GM21528 (cell line): ENCODE data around the gene B3GNT3.

Experiments
- ATAC-seq: cut with Tn5 transposase; IDR thresholded peaks from one replicate; pipeline ENCODE4 v1.9.1; 2021; ENCODE audit warnings: mild to moderate bottlenecking, moderate library complexity; ENCODE audit not compliant: unreplicated experiment, low FRiP score

The B3GNT3 gene, protein sequence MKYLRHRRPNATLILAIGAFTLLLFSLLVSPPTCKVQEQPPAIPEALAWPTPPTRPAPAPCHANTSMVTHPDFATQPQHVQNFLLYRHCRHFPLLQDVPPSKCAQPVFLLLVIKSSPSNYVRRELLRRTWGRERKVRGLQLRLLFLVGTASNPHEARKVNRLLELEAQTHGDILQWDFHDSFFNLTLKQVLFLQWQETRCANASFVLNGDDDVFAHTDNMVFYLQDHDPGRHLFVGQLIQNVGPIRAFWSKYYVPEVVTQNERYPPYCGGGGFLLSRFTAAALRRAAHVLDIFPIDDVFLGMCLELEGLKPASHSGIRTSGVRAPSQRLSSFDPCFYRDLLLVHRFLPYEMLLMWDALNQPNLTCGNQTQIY

DNA sequence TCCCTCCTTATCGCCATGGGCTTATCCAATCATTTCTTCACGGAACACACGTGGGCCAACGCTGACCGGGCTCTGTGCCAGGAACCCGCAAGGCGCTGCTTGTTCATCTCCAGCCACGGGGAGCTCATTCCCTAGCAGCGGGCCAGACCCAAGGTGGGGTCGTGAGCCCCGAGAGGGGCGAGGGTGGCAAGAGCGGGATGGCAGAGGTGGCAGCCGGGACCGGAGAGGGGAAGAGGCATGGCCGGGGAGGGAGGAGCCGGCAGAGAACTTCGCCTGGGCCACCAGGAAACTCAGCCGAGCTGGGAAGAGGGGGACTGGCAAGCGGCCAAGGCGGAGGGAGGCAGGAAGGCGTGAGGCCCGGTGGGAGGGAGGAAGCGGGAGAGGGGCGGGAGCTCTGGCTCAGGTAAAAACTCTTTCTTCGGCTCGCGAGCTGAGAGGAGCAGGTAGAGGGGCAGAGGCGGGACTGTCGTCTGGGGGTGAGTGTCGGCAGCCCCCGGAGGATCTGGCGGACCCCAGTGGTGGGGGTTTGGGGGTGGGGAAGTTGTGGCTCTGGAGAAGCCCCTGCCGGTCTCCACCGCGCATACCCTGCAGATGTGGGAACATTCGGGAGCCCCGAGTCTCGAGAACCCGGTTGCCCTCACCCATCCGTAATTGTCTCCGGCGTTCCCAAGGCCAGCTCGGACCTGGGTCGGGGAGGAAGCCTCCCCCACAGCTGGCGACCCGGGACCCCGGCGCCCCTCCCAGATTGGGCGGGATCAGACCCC lies at the start of gene B3GNT3:
B3GNT3 (plus strand) TSS at position 408 of the 764 bp plus-strand sequence. CDS start 12,670 bp downstream, outside the sequence.
- no peak for ATAC-seq

DNA sequence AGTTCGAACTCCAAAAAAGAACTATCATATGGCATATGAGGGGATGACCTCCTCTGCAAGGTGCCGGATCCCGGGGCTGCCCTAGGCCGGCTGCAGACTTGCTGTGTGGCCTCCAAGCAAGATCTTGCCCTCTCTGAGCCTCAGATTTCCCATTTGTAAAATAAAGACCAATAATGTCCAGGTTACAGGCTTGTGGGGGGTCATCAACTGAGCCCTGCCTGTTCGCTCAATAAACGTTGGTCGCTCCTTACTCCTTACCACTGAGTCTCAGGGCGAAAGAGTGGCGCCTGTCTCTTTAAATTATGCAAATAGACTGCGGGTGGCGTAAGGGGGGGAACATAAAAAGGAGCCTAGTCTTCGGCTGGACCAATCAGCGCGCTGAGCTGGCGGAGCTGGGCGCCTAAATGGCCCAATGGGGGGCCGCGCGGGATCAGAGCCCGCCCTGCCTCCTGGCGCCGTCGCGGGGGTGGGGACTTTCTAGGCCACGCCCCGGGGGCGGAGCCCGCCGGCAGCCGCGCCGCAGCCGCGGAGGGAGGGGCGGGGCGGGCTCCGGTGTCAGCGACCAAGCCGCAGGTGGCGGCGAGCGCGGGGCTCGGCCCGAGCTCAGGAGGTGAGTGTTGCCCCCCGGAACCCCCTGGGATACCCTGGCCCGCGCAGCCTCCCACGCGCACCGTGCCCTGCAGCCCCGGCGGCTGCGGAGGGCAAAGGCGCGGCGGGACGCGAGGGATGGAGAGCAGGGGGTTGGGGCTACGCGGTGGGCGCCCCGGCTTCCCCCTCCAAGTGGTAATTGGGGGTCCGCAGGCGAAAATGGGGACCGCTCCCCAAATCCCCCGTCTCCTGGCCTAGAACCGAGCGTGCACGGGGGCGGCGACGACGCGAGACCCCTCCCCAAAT lies 47.5 kb upstream of the B3GNT3 start:
- ATAC-seq, result peak; percentile 60

DNA sequence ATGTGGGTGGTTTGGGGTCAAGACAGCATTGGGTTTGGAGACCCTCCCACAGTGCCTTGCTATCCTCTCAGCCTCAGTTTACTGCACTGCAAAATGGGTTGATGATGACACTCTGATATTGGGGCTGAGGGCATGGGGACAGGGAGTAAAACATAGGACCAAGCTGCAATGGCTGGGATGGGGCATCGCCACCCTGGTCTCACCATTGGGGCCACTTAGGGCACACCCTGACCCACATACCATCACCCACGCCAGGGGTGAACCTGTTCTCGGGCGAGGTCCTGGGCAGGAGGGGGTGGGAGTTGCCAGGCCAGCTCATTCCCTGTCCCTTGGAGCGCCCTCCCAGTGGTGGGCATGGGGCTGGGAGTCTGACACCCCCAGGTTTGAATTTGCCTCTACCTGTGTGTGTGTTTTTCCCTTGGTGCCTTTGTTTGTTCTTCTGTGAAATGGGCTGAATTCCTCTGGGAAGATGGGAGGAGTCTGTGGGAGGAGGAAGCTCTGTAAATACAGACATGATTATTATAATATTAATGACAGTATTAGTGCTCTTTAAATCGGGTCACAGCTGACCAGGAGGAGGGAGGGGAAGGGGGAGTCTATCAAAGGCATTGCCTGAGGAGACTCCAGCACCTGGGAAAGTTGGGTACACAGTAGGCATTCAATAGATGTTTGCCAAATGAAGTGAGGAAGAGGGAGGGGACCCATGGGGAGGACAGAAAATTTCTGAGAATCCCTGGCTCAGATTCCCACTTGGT lies 45.9 kb upstream of the B3GNT3 start:
- no peak for ATAC-seq

DNA sequence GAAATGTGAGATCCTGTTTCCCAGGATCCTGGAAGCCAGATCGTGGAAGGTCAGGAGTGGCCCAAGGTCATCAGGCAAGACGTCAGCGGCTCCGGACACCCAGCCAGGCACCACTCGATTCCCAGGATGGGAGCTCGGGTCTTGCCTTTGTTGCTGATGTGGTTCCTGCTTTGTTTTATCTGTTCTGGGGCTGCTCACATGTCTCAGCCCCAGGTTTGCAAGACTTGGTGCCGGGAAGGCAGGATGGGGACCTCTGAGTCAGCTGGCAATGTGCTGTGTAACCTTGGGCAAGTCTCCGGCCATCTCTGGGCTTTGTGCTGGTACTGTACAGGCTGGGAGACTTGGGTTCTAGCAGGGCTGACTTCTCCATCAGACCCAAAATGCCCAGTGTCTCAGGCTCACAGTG lies 45.0 kb upstream of the B3GNT3 start:
- no peak for ATAC-seq

DNA sequence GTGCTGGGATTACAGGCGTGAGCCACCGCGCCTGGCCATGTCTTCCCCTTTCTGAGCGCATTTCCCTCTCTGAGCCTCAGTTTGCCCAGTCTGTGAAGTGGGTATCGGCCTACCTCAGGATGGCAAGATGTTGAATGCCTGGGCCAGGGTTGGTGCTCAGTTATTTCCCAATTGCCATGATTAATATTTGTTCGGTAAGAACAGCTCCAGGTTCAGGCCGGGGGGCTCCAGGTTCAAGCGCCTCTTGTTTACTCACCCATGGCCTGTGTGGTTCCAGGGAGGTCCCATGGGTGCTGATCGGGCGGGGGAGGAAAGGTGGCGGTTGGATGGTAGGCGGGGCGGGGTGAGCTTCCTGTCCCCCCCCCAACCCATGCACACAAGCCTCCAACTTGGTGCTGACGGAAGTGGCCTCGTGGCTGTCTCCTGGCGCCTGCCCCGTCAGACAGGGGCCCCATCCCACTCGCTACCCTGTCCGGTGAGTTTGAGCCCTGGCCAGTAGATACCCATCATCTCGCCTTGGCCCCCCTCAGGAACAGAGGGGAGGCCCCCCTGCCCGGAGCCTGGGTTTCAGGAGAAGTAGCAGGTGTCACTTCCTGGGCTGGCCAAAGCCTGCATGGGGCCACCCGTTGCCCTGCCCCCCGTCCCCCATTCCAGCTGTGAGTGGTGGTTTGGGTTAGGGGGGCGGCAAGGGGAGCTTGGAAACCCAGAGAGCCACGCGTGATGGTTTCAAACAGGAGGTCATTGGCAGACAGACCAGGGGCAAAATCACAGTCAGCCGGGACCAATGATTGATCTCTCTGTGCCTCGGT lies 43.6 kb upstream of the B3GNT3 start, which contains the start of gene FCHO1:
FCHO1 (plus strand) TSS at position 375 of the 809 bp plus-strand sequence. CDS start 3,688 bp downstream, outside the sequence.
- ATAC-seq, result peak; percentile 27

DNA sequence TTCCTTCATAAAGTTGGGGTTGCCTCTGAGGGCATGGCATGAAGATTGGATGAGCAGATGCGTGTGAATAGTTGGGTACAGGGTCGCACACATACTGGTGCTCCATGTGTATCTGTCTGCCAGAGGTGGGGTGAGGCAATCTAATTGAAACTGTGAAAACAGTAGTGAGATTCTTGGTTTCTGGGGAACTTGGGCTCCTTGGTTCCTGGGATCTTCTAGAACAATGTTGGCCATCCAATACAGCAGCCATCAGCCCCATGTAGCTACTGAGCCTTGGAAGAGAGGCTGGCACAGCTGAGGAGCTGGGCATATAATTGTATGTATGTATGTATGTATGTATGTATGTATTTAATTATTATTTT lies 43.0 kb upstream of the B3GNT3 start:
- no peak for ATAC-seq

DNA sequence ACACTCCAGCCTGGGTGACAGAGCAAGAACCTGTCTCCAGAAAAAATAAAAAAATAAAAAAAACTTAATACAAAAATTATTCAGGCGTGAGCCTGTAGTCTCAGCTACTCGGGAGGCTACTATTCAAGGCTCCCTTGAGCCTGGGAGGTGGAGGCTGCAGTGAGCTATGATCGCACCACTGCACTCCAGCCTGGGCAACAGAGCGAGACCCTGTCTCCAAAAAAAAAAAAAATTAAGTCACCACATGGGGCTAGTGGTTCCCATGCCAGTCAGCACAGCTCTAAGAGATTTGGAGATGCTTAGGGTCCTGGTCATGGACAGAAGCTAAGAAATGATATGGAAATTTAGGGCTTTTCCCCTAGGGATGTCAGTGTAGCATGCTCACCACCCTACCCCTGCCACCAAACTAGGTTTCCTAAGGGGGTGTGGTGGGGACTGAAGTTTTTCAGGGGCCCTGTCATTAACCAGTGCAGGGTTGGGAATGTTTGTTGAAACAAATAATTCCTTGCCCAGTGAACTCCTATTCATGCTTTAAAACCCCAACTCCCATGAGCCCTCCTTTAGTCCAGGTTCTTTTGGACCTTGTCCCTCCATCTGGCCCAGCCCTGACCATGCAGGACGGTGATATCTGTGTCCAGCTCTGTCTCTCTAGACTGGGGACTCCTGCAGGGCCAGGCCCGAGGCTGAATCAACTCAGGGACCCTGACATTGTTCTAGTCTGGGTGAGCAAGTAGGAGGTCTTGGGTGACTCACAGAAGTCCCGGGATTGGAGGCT lies 41.9 kb upstream of the B3GNT3 start:
- ATAC-seq, result no peak

DNA sequence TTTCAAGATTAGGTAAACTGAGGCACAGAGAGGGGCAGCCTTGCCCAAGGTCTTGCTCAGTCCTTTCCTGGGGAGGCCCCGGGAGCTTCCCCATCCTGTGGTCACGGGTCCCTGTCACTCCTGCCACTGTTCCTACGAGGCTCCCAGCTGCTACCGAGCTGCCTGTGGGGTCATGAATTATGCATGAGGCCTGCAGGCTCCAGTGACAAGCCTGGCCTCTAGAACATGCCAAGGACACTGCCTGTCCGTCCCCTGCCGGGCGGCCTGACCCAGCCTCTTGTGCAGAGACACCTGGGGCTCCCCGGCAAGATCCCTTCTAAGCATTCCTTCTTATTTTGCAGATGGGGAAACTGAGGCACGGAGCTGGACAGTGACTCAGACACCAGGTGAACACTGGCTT lies 41.0 kb upstream of the B3GNT3 start:
- ATAC-seq, result no peak

DNA sequence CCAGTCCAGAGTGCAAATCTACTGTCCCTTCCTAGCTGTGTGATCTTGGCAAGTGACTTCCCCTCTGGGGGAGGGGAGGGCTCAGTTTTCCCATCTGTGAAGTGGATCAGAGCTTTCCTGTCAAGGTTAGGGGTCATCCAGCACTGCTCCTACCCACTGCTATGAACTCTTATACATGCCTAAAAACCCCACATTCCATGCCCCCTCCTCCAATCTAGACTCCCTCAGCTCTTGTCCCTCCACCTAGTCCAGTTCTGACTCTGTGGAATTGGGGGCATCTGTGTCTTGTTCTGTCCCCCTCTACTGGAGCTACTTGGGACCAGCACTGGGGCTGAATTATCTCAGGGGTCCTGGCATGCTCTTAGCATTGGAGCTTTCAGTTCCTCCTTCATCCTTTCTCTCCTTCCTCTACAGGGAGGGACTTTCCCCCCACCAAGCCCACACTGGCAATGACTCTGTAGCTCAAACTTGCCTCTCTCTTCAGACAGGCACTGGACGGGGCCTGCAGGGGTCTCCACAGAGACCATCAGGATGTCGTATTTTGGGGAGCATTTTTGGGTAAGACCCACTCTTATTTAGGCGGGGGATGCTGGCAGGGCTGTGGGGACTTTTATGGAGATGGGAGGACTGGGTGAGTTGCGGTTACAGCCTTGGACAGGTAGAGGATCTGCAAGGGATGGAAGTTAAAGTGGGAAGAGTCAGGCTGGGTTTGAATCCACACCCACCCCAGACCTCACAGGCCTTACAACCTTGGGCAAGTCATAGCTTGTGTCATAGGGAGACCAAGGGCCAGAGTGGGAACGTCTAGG lies 40.1 kb upstream of the B3GNT3 start:
- peak; percentile 39 for ATAC-seq

DNA sequence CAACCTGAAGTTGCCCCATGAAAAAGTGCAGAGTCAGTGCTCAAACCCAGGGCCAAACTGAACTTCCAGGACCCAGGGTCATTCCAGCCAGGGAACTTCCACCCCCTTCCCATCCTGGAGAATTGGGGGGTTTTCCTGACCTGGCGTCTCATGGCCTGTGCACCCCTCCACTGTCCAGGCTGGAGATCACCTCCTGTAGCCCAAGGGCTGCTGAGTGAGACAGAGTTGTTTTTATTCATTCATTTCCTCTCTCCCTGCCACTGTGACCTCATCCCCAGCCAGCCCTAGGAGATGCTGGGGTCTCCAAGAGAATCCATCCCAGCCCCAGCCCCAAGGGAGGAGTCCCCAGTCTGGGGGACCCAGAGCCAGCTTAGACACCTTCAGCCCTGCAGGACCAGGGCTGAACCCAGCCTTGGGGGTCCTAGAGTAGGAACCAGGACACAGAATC lies 39.5 kb upstream of the B3GNT3 start:
- ATAC-seq, result no peak

DNA sequence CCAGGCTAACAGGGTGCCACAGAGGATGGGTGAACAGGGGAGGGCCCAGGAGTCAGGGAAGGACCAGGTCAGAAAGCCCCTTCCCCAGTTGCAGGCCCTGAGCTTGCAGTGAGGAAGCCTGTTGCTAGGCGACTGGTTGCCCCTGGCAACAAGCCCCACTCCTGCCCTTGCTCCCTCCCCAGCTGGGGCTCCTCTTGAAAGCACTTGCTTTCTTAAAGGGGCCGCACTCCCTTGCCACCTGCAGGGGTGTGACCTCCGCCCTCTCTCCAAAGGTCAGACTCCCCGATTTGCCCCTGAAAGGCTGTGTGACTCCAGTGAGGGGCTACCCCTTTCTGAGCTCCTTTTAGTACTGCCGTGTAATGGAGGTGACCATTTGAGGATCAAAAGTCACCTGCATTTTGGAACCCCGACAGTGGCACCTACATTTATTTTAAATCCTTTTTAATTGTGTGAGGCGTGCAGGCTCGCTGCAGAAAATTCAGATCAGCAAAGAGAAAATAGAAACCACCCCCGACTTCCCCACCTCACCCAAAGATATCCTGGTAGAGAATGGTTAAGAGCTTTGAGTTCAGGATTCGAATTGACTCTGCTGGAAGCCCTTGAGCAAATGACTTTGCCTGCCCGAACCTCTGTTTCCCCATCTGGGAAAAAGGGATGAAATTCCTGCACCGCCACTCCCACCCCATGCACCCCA lies 38.8 kb upstream of the B3GNT3 start:
- ATAC-seq, result no peak

DNA sequence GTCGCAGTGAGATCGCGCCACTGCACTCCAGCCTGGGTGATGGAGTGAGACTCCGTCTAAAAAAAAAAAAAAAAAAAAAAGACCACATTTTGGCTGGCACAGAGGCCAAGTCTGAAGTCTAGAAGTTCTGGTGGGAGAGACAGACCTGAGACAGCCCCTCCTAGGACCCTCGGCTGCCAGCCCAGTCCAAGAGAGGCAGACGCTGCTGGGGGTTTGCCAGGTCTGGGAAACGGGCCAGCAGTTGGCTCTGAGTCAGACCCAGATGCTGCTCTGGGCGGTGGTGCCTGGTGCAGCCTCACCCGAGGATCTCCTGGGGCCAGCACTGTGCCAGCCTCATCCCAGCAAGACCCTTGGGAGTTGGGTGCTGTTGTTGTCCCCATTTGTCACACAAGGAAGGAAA lies 37.8 kb upstream of the B3GNT3 start:
- ATAC-seq, result no peak

DNA sequence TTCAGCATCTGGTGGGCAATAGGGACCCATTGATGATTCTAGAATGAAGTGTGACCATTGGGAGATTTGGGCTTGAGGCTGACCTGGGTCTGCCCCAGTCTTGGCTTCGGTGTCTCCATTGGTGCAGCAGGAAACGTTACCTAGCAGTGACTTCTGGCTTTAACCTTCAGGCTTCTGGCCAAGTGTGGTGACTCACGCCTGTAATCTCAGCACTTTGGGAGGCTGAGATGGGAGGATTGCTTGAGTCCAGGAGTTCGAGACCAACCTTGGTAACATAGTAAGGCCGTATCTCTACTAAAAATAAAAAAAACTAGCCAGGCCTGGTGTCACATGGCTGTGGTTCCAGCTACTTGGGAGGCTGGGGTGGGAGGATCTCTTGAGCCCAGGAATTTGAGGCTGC lies 36.4 kb upstream of the B3GNT3 start:
- no peak for ATAC-seq

DNA sequence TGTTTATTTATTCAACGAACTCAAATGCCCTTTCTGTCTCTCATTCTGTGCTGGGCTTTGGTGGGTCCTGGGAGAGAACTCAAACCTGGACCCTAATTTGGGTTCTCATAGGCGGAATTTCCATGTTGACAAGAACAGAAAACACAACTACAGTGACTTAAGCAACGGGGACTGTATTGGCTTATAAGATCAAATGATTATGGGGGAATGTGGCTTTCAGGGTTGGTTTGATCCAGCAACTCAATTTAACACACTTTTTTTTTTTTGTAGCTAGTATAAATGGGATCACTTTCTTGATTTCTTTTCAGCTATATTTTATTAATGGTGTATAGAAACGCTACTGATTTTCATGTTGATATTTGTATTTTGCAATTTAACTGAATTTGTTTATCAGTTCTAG lies 33.8 kb upstream of the B3GNT3 start:
- ATAC-seq, result no peak

DNA sequence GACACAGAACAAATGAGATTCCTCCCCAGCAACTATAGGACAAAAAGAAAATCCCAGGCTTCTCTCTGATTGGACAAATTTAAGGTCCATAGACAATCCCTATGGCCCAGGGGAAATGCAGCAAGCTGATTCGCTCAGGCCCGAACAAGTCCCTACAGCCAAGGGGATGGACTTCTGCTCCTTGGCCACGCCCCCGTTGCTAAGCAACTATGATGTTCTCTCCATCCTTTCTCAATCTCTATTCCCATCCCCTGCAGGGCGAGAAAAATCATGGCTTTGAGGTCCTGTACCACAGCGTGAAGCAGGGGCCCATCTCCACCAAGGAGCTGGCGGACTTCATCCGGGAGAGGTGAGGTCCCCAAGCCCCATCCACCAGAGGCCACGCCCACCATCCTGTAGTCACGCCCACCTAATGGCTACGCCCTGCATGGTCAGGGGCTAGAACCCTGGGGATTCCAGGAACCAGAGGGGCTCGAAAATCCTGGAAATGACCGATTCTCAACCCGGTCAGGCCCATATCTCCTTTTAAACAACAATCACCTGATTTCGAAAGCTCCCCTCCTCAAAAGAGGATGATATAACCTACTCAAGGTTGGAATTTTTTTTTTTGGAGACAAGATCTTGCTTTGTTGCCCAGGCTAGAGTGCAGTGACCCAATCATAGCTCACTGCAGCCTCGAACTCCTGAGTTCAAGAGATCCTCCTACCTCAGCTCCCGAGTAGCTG lies 32.3 kb upstream of the B3GNT3 start:
- ATAC-seq, result no peak

DNA sequence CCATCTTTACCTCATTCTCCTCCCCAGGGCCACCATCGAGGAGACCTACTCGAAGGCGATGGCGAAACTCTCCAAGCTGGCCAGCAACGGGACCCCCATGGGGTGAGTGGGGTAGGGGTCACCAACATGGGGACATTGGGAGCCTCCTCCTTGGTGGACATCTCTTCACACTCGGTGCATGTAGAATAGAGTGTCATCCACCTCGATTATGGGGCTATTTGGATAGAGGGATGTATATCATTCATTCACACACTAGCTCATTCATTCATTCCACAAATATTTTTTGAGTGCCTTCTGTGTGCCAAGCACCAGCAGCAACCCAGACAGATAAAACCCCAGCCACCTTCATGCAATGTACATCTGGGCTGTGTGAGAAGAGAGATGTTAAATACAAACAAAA lies 30.6 kb upstream of the B3GNT3 start:
- ATAC-seq, result no peak
